IMR-90 (cell line): ENCODE data around the gene MSI2. TPM values are rescaled to one million over a fixed set of nuclear protein-coding genes. Genes with fewer than 3 reads are reported as not detected.

Experiments
- ATAC-seq: fragments of 200-7000 bp; cut with Tn5 transposase; 2 replicates; pipeline ENCODE4 v1.9.1; 2020; ENCODE audit warnings: low read depth, mild to moderate bottlenecking, moderate library complexity
- BruUV-seq: library from RNA; stranded (reverse); fragments of 400-500 nt; replicated peaks from 2 replicates; lab custom pipeline; 2021; lab: Mats Ljungman, UMichigan
- CTCF ChIA-PET: fragments of 300-600 bp; formaldehyde crosslinking; extraction: SDS; loops from one replicate; lab custom pipeline; 2021; ENCODE audit warnings: antibody characterized with exemption; lab: Yijun Ruan, JAX
- POLR2A ChIA-PET: fragments of 300-600 bp; sonication (Branson Sonifier 250); formaldehyde crosslinking; loops from one replicate; lab custom pipeline; 2022; ENCODE audit warnings: antibody characterized with exemption; ENCODE audit not compliant: unreplicated experiment; lab: Charles Lee
- DNase-seq: peaks from one replicate; pipeline ENCODE4 v3.0.0; 2013
- H2AFZ ChIP-seq: replicated peaks from 2 replicates; pipeline ENCODE3; 2013; ENCODE audit warnings: low read length, mild to moderate bottlenecking; ENCODE audit not compliant: poor library complexity
- H2AK5ac ChIP-seq: 2 replicates; pipeline ENCODE4 v1.6.1; 2013; ENCODE audit warnings: low read depth, low read length, inconsistent platforms
- H2AK9ac ChIP-seq: replicated peaks from 2 replicates; pipeline ENCODE3; 2013; ENCODE audit warnings: mild to moderate bottlenecking, low read depth, low read length, moderate library complexity; ENCODE audit not compliant: poor library complexity
- H2BK120ac ChIP-seq: 2 replicates; pipeline ENCODE4 v1.6.1; 2013; ENCODE audit warnings: low read depth, low read length, inconsistent platforms
- H2BK15ac ChIP-seq: 3 replicates; pipeline ENCODE4 v1.6.1; 2013; ENCODE audit warnings: low read depth, low read length, inconsistent platforms
- H2BK20ac ChIP-seq: 2 replicates; pipeline ENCODE4 v1.6.1; 2013; ENCODE audit warnings: low read depth, mild to moderate bottlenecking, inconsistent platforms, low read length, moderate library complexity
- H2BK5ac ChIP-seq: 2 replicates; pipeline ENCODE4 v1.6.1; 2013; ENCODE audit warnings: mild to moderate bottlenecking, low read depth, low read length, inconsistent platforms; ENCODE audit not compliant: poor library complexity, severe bottlenecking
- H3K14ac ChIP-seq: replicated peaks from 2 replicates; pipeline ENCODE4 v1.6.1; 2013; ENCODE audit warnings: low read depth, low read length, inconsistent platforms
- H3K18ac ChIP-seq: 2 replicates; pipeline ENCODE4 v1.6.1; 2013; ENCODE audit warnings: low read depth, low read length, control low read depth
- H3K23ac ChIP-seq: 2 replicates; pipeline ENCODE4 v1.6.1; 2013; ENCODE audit warnings: low read depth, low read length, inconsistent platforms
- H3K27ac ChIP-seq: 2 replicates; pipeline ENCODE4 v1.5.1; 2013; ENCODE audit warnings: mild to moderate bottlenecking, control low read depth, low read length; ENCODE audit not compliant: insufficient read depth
- H3K27me3 ChIP-seq: 2 replicates; pipeline ENCODE4 v1.6.1; 2013; ENCODE audit warnings: low read length; ENCODE audit not compliant: control insufficient read depth, insufficient read depth
- H3K36me3 ChIP-seq: 2 replicates; pipeline ENCODE4 v1.6.1; 2013; ENCODE audit warnings: low read length, mixed read lengths; ENCODE audit not compliant: control insufficient read depth, insufficient read depth
- H3K4ac ChIP-seq: 2 replicates; pipeline ENCODE4 v1.6.1; 2013; ENCODE audit warnings: low read depth, low read length, inconsistent platforms
- H3K4me1 ChIP-seq: 2 replicates; pipeline ENCODE4 v1.6.1; 2013; ENCODE audit warnings: low read length, mixed read lengths; ENCODE audit not compliant: control insufficient read depth, insufficient read depth
- H3K4me2 ChIP-seq: 2 replicates; pipeline ENCODE4 v1.6.1; 2013; ENCODE audit warnings: low read depth, mild to moderate bottlenecking, control low read depth, low read length, moderate library complexity
- H3K4me3 ChIP-seq: 2 replicates; pipeline ENCODE4 v1.5.1; 2013; ENCODE audit warnings: low read depth, mild to moderate bottlenecking, control low read depth, low read length, moderate library complexity; ENCODE audit not compliant: insufficient read depth
- H3K56ac ChIP-seq: 2 replicates; pipeline ENCODE4 v1.6.1; 2013; ENCODE audit warnings: low read length, inconsistent platforms; ENCODE audit not compliant: insufficient read depth; ENCODE audit errors: extremely low read depth
- H3K79me1 ChIP-seq, 2 experiments: 2 replicates each; pipeline ENCODE4 v1.6.1; 2013; ENCODE audit warnings: low read length in 2 of 2, inconsistent platforms in 1 of 2, low read depth in 1 of 2
- H3K9ac ChIP-seq: 2 replicates; pipeline ENCODE4 v1.6.1; 2013; ENCODE audit warnings: low read depth, low read length, control low read depth
- H3K9me1 ChIP-seq: 2 replicates; pipeline ENCODE4 v1.6.1; 2013; ENCODE audit warnings: low read length, inconsistent platforms; ENCODE audit not compliant: insufficient read depth
- H3K9me3 ChIP-seq: 2 replicates; pipeline ENCODE4 v1.6.1; 2013; ENCODE audit warnings: low read length; ENCODE audit not compliant: control insufficient read depth, insufficient read depth
- H4K20me1 ChIP-seq: 2 replicates; pipeline ENCODE4 v1.6.1; 2013; ENCODE audit warnings: low read length, inconsistent platforms; ENCODE audit not compliant: insufficient read depth
- H4K5ac ChIP-seq: 2 replicates; pipeline ENCODE4 v1.6.1; 2013; ENCODE audit warnings: mild to moderate bottlenecking, low read depth, low read length, control low read depth
- H4K8ac ChIP-seq, 2 experiments: 2 replicates each; pipeline ENCODE4 v1.6.1; 2013; ENCODE audit warnings: low read depth in 2 of 2, low read length in 2 of 2, control low read depth in 1 of 2, inconsistent platforms in 1 of 2
- H4K91ac ChIP-seq: 2 replicates; pipeline ENCODE4 v1.6.1; 2013; ENCODE audit warnings: low read depth, low read length, inconsistent platforms; ENCODE audit not compliant: insufficient read depth
- BHLHE40 ChIP-seq: fragments of 150-350 bp; IDR thresholded peaks from 2 replicates; pipeline ENCODE4 v1.6.1; 2016; ENCODE audit warnings: mild to moderate bottlenecking, low read depth, low read length
- CEBPB ChIP-seq: IDR thresholded peaks from 2 replicates; pipeline ENCODE4 v1.6.1; 2012; ENCODE audit warnings: low read depth, low read length, improper control_type of control experiment
- CHD1 ChIP-seq: IDR thresholded peaks from 2 replicates; pipeline ENCODE4 v1.6.1; 2012; ENCODE audit warnings: low read depth, low read length, improper control_type of control experiment
- CTCF ChIP-seq: conservative IDR thresholded peaks from 2 replicates; pipeline ENCODE4 v1.5.1; 2012; ENCODE audit warnings: mild to moderate bottlenecking, low read depth, low read length, improper control_type of control experiment
- ELK1 ChIP-seq: fragments of 150-350 bp; IDR thresholded peaks from 2 replicates; pipeline ENCODE4 v1.6.1; 2016; ENCODE audit warnings: low read depth, mild to moderate bottlenecking, low read length, moderate library complexity, borderline replicate concordance
- FOS ChIP-seq: fragments of 150-350 bp; IDR thresholded peaks from 2 replicates; pipeline ENCODE4 v1.6.1; 2016; ENCODE audit warnings: low read depth, low read length
- MAFK ChIP-seq: IDR thresholded peaks from 2 replicates; pipeline ENCODE4 v1.6.1; 2012; ENCODE audit warnings: low read depth, low read length, improper control_type of control experiment
- MAZ ChIP-seq: IDR thresholded peaks from 2 replicates; pipeline ENCODE4 v1.6.1; 2012; ENCODE audit warnings: low read depth, mild to moderate bottlenecking, low read length, improper control_type of control experiment, moderate library complexity, borderline replicate concordance
- MXI1 ChIP-seq: IDR thresholded peaks from 2 replicates; pipeline ENCODE4 v1.6.1; 2012; ENCODE audit warnings: low read depth, mild to moderate bottlenecking, low read length, moderate library complexity, borderline replicate concordance
- NFE2L2 ChIP-seq: fragments of 150-350 bp; IDR thresholded peaks from 2 replicates; pipeline ENCODE4 v1.6.1; 2016; ENCODE audit warnings: low read depth, mild to moderate bottlenecking, low read length
- POLR2A ChIP-seq: IDR thresholded peaks from 2 replicates; pipeline ENCODE4 v1.6.1; 2012; ENCODE audit warnings: mild to moderate bottlenecking, low read depth, low read length
- RAD21 ChIP-seq: IDR thresholded peaks from 2 replicates; pipeline ENCODE4 v1.6.1; 2012; ENCODE audit warnings: low read length, improper control_type of control experiment
- RCOR1 ChIP-seq: IDR thresholded peaks from 2 replicates; pipeline ENCODE4 v1.6.1; 2012; ENCODE audit warnings: mild to moderate bottlenecking, low read length, improper control_type of control experiment; ENCODE audit not compliant: insufficient replicate concordance
- RFX5 ChIP-seq: IDR thresholded peaks from 2 replicates; pipeline ENCODE4 v1.8.0; 2012; ENCODE audit warnings: low read depth, mild to moderate bottlenecking, low read length, moderate library complexity
- SMC3 ChIP-seq: fragments of 150-350 bp; IDR thresholded peaks from 2 replicates; pipeline ENCODE4 v1.6.1; 2016; ENCODE audit warnings: low read depth, mild to moderate bottlenecking, antibody characterized with exemption, low read length, moderate library complexity
- USF2 ChIP-seq: fragments of 150-350 bp; IDR thresholded peaks from 2 replicates; pipeline ENCODE4 v1.6.1; 2017; ENCODE audit warnings: mild to moderate bottlenecking, antibody characterized with exemption, low read length, low read depth
- WGBS, 2 experiments: methylation state at CpG; one replicate each; pipeline versions ENCODE4 v1.1.5 to v1.1.7; 2013; ENCODE audit warnings: missing lambda C conversion rate in 2 of 2; ENCODE audit not compliant: insufficient read length in 1 of 2; ENCODE audit errors: extremely low coverage in 2 of 2; 5-methylcytosine and 5-hydroxymethylcytosine counted together
- dilution Hi-C: fragments of 300-500 bp; cut with HindIII; formaldehyde crosslinking; loops from one replicate; pipeline ENCODE4 v1.14.3; 2018; ENCODE audit warnings: low sequenced_read_pairs; ENCODE audit not compliant: unreplicated experiment
- in situ Hi-C: fragments of 300-500 bp; cut with MboI; formaldehyde crosslinking; loops from 3 replicates; pipeline ENCODE4 v1.14.3; 2019; ENCODE audit warnings: low sequenced_read_pairs, inconsistent platforms, mixed read lengths
- intact Hi-C: fragments of 100-400 bp; cut with micrococcal nuclease; formaldehyde crosslinking; loops from 2 replicates; pipeline ENCODE4 v1.10.0; 2022
- polyA plus RNA-seq, 3 experiments: library from polyadenylated mRNA; depleted of rRNA; stranded (reverse); fragments of >200 nt; gene quantifications; 2 replicates each; pipeline ENCODE4 v1.2.3, GENCODE V29; 2012; ENCODE audit warnings: low replicate concordance in 1 of 3
- total RNA-seq: library from RNA; depleted of rRNA; stranded (reverse); fragments of >200 nt; gene quantifications from 2 replicates; pipeline ENCODE4 v1.2.3, GENCODE V29; 2012

MSI2 gene
- total and polyA plus RNA-seq, 2 of the 4 experiments (the other 2 are of a cell fraction): 13.0 to 16.0 TPM

GRCh38 chr17:57534863-57535248 lies 278.5 kb downstream of the MSI2 start:
- H3K4ac ChIP-seq: peak overlapping the region; percentile 20; the same call in 1 of the 2 replicates
- TF ChIP-seq MXI1 (no peak), POLR2A (no peak), CHD1 (no peak), RFX5 (no peak), CEBPB (no peak), FOS (no peak), SMC3 (no peak), RAD21 (no peak), BHLHE40 (no peak), MAZ (no peak), ELK1 (no peak), NFE2L2 (no peak), CTCF (no peak), RCOR1 (no peak), MAFK (no peak), USF2 (no peak)
- no peak overlapping the region; the same call in 1 of the 2 replicates for H2BK20ac ChIP-seq
- dilution Hi-C loops: no loop called here
- H3K18ac ChIP-seq: no peak overlapping the region
- no peaks in the 10 kb centered on the region for H3K9me3 ChIP-seq
- H3K4me1 ChIP-seq: peaks cover 12% of the 10 kb centered on the region
- no peak overlapping the region for H4K5ac ChIP-seq
- intact Hi-C loops: no loop called here
- no peak overlapping the region for H3K23ac ChIP-seq
- H4K8ac ChIP-seq: peak overlapping the region in 1 of 2 experiments; percentile 22; a peak in 1 of 4 replicates
- H3K79me1 ChIP-seq: 0 out of 4 replicates have a peak, but pooled peaks cover 0 to 8% of the 10 kb centered on the region in 2 experiments
- H2AFZ ChIP-seq: no peak overlapping the region
- no TSS peak for BruUV-seq
- H3K56ac ChIP-seq: no peak overlapping the region
- no peaks in the 10 kb centered on the region for H3K36me3 ChIP-seq
- peak overlapping the region; percentile 58 for H4K91ac ChIP-seq
- no peak for ATAC-seq
- no peaks in the 10 kb centered on the region for H4K20me1 ChIP-seq
- peak overlapping the region; percentile 45; the same call in 1 of the 2 replicates for H3K14ac ChIP-seq
- H3K27me3 ChIP-seq: no peaks in the 10 kb centered on the region
- H2BK5ac ChIP-seq: no peak overlapping the region
- CTCF ChIA-PET: no interaction called here
- H3K27ac ChIP-seq: no peak overlapping the region
- WGBS, 2 experiments: no CpG with 5 or more reads among the region's 4 CpGs
- no peak overlapping the region for H3K4me3 ChIP-seq
- POLR2A ChIA-PET: no interaction called here
- H2AK5ac ChIP-seq: peak overlapping the region; percentile 1; the same call in 1 of the 2 replicates
- no peak overlapping the region for H2BK15ac ChIP-seq
- H2AK9ac ChIP-seq: no peak overlapping the region
- H3K9me1 ChIP-seq: peaks cover 25% of the 10 kb centered on the region
- no peak overlapping the region for H3K9ac ChIP-seq
- DNase-seq: no peak
- H3K4me2 ChIP-seq: no peak overlapping the region
- in situ Hi-C loops: no loop called here
- H2BK120ac ChIP-seq: no peak overlapping the region
